VCaP (cell line): ENCODE results near the gene KRTAP4-8.
"Not testable (repeated sequence)": the region's sequence is repeated elsewhere in the genome, so short reads cannot be mapped to it uniquely, and the experiment has no call there.

Experiments used
- H3K27ac ChIP-seq: fragments of 450-650 bp; 2 replicates; pipeline ENCODE4 v1.5.1; 2017
- CTCF ChIP-seq: fragments of 450-650 bp; conservative IDR thresholded peaks from 2 replicates; pipeline ENCODE4 v1.5.1; 2017; ENCODE audit warnings: mild to moderate bottlenecking, moderate library complexity

The KRTAP4-8 gene

GRCh38 chr17:41098042-41098441 is at the start of gene KRTAP4-8:
Gene KRTAP4-8, minus strand, starts transcription at chr17:41098142. Its CDS starts 58 bp downstream, at chr17:41098084.
- no peak within 1 kb of the TSS for H3K27ac ChIP-seq
- no peak for TF ChIP-seq CTCF

GRCh38 chr17:41145261-41145660 is 47.3 kb upstream of the KRTAP4-8 start:
- TF ChIP-seq CTCF = no peak
- no peak overlapping the region for H3K27ac ChIP-seq

- H3K27ac ChIP-seq = no peak overlapping the region
- no peak for TF ChIP-seq CTCF
Observed at GRCh38 chr17:41144846-41145245, 46.9 kb upstream of the KRTAP4-8 start.

- no peak overlapping the region for H3K27ac ChIP-seq
- no peak for TF ChIP-seq CTCF
Observed at GRCh38 chr17:41141361-41141760, 43.4 kb upstream of the KRTAP4-8 start.

GRCh38 chr17:41140360-41141131 is 42.6 kb upstream of the KRTAP4-8 start, which contains the start of gene KRTAP4-6:
Gene KRTAP4-6, minus strand, starts transcription at chr17:41140544. Its CDS starts 57 bp downstream, at chr17:41140487.
- H3K27ac ChIP-seq = no peak within 1 kb of the TSS
- no peak for TF ChIP-seq CTCF

- not testable (repeated sequence) for H3K27ac ChIP-seq
Observed at GRCh38 chr17:41139865-41140264, 41.9 kb upstream of the KRTAP4-8 start.

GRCh38 chr17:41133880-41134735 is 36.2 kb upstream of the KRTAP4-8 start:
- H3K27ac ChIP-seq = no peak overlapping the region
- no peak for TF ChIP-seq CTCF
